HL-60/S4 (cell line): ENCODE results near the gene SEC22C.
"Not testable (repeated sequence)": the region's sequence is repeated elsewhere in the genome, so short reads cannot be mapped to it uniquely, and the experiment has no call there.

Experiments used
- in situ Hi-C: fragments of 300-500 bp; cut with MboI; formaldehyde crosslinking; loops from 2 replicates; pipeline ENCODE4 v1.14.3; 2022; ENCODE audit warnings: low sequenced_read_pairs

The SEC22C gene

GRCh38 chr3:42582474-42583070, 805 bp upstream of the SEC22C start:
- in situ Hi-C loops = loop anchor here (10.0 kb wide), 1 partner anchor 162 kb away; no protein-coding TSS in a partner anchor

DNA sequence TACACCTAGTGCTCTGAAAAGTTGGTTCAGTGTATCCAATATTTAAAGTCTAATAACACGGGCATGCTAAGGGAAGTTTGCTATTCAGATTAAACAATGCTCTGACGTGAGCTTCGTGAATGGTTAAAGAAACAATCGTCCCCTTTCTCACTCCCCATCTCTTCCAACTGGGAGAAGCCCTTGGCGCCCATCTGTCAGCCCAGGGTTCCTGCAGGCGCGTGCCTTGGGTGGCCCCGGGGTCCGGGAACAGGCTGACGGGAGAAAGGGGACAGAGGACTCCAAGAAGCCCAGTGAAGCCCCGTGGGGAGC, 413 bp downstream of the SEC22C start:
- in situ Hi-C loops = loop anchor here (10.0 kb wide), 1 partner anchor 163 kb away; no protein-coding TSS in a partner anchor

GRCh38 chr3:42579346-42579745, 2.4 kb downstream of the SEC22C start:
- in situ Hi-C loops = not testable (repeated sequence)

DNA sequence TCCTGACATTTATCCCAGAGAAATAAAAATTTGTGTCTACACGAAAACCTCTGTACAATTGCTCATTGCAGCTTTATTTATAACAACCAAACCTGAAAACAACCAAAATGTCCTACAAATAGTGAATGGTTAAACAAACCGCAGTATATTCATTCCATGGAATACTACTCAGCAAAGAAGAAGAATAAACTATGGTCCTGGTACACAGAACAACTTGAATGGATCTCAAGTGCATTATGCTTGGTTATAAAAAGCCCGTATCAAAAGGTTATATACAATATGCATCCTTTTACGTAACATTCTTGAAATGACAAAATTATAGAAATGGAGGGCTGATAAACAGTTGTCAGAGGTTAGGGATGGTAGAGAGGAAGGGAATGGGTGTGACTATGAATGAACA, 3.7 kb downstream of the SEC22C start:
- in situ Hi-C loops = no loop called here

GRCh38 chr3:42575137-42575741, 6.5 kb downstream of the SEC22C start:
- in situ Hi-C loops = no loop called here

DNA sequence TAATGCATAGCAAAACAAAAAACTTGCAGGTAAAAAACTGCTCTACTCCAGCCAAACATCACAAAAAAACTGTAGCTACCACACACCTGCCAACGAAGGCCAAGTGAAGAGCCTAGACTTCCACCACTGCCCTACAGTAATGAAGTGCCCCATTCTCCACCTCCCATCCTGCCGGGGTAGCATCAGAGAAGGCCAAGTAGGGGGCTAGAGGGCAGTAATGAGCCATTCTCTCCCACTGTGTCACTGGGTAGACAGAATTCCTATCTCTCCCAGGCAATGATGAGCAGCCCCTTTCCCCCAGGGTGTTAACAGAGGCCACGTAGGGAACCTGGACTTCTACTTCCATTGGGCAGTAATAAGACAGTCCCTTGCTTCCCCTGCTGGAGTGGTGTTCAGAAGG, 9.5 kb downstream of the SEC22C start:
- in situ Hi-C loops = no loop called here

GRCh38 chr3:42569593-42570142, 12.1 kb downstream of the SEC22C start:
- in situ Hi-C loops = no loop called here

DNA sequence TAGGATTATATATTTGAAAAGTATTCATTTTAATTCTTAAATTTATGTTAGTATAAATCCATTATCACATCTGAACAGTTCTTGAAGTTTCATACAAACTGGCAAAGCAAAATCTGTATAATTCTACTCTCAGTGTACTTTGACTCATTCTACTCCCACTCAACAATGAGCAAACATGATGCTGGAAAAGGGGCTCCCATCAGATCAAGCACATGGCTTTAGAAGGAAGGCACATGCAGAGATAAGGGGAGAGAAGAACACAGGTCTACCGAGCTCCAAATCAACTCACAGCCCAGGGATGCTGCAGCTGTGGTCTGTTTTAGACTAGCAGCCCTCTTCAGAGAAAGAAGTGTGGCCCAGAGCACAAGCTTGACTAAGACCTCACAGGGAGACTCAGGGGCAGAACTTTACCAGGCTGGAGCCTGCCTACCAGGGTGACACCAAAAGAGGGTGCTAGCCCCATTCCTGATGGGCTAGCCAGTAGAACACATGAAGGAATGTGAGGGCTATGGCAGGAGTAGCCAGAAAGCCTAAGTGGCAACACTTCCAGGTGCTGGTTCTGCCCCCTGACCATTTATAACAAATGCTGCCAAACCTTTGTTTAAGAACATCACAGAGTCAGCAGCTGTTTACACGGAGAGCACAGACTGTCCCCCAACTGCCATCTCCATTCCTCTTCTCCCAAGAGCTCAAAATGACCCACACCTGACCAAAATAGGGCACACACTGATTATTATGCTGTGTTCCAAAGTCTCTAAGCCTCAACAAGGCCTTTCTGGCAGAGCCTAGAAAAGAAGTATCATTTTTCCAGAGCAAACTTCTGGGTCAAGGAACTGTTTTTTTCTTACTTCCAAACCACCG, 19.5 kb downstream of the SEC22C start:
- in situ Hi-C loops = no loop called here

DNA sequence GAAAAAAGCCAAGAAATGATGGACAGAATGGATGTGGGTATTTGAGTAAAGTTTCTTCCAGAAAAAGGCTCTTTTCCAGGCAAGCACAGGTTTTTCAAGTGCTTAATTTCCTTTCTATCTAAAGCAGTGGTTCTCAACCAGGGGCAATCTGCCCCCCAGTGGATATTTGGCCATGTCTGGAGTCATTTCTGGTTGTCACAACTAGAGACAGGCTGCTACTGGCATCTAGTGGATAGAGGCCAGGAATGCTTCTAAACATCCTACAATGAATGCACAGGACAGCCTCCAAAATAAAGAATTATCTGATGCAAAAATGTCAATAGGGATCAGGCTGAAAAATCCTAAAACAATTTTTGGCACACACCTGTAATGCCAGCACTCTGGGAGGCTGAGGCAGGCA, 23.9 kb downstream of the SEC22C start:
- in situ Hi-C loops = no loop called here

GRCh38 chr3:42556817-42557216, 24.9 kb downstream of the SEC22C start:
- in situ Hi-C loops = not testable (repeated sequence)

GRCh38 chr3:42556089-42556632, 25.6 kb downstream of the SEC22C start:
- in situ Hi-C loops = no loop called here

DNA sequence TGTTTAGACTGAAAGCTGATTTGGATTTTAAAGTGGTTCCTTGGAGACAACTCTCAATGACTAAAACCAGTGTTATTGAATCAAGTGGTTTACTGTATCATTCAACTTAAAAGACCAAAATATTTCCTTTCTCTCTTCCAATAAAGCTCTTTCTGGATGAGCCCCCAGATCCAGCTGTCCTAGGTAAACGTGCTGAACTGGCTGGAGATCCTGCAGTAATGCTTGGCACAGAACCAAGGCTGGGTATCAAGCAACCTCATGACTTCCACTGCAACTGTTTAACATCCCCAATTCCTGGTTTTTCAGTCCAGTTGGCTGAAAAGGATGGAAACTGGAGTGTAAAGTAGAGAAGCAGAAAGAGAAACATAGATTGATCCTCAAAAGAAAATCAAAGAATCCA, 28.9 kb downstream of the SEC22C start:
- in situ Hi-C loops = no loop called here

DNA sequence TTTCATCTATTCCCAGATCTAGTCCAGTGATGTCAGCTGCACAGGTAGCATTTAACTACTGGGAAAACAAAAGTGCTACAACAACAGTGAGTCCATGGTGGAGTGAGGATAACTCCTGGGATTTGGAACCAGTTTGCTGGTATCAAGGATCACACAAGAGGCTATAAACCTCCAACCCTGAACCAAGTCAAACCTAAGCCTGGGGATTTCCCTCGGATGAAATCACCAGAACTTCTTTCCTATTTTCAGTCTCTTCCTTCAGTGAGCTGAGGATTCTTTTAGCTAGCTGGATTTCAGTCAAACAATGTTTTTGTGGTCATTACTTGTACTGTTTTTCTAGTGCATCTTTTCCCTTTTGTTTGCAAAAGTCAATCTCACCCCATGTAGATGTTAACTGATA, 31.5 kb downstream of the SEC22C start:
- in situ Hi-C loops = no loop called here

DNA sequence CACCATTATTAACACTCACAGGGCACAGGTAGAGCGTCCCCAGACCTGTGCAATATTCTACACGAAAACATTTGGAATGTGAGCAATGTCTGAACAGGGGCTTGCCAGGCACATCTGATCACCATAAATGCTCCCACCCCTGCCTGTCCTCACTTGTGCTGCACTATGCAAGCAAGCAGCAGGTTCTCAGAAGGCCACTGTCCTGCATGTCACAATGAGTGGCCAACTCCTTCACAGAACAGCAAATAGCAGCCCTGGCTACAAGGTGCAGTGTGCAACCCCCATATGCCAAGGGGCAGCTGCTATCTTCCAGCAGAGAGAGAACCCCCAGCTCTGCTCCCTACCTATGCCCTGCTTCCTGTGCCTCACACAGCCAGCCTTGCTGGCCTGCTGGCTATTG, 32.6 kb downstream of the SEC22C start:
- in situ Hi-C loops = loop anchor here (25.0 kb wide), 1 partner anchor 312 kb away; no protein-coding TSS in a partner anchor

DNA sequence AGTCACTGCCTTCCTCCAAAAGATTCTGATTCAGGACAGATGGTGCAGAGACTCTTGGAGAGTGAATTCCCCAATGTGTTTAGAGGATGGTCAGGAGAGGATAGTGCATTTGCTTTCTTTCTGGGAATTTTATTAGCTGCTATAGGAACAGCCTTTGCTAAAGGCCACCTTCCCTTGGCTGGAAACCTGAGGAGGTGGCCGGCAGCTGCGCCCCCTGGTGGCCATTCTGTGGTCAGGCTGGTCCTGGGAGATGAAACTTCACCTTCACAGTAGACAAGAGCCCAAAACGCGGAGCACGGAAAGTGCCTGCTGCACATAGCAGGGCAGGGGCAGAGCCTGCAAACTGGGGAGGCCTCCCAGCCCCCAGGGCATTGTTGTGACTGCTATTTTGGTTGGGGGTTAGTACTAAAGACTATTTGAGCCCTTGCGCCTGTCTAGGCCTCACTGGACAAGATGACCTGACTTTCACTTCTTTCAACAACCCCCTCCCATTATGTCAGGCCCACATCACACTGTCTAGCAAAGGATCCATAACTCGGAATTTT, 34.3 kb downstream of the SEC22C start:
- in situ Hi-C loops = loop anchor here (25.0 kb wide), 1 partner anchor 310 kb away; no protein-coding TSS in a partner anchor

- in situ Hi-C loops = loop anchor here (25.0 kb wide), 1 partner anchor 309 kb away; no protein-coding TSS in a partner anchor
Observed at GRCh38 chr3:42546691-42547213, 35.0 kb downstream of the SEC22C start.

GRCh38 chr3:42545284-42545900, 36.4 kb downstream of the SEC22C start:
- in situ Hi-C loops = loop anchor here (25.0 kb wide), 1 partner anchor 308 kb away; no protein-coding TSS in a partner anchor

GRCh38 chr3:42544492-42545283, 37.1 kb downstream of the SEC22C start:
- in situ Hi-C loops = loop anchor here (25.0 kb wide), 1 partner anchor 307 kb away; no protein-coding TSS in a partner anchor

DNA sequence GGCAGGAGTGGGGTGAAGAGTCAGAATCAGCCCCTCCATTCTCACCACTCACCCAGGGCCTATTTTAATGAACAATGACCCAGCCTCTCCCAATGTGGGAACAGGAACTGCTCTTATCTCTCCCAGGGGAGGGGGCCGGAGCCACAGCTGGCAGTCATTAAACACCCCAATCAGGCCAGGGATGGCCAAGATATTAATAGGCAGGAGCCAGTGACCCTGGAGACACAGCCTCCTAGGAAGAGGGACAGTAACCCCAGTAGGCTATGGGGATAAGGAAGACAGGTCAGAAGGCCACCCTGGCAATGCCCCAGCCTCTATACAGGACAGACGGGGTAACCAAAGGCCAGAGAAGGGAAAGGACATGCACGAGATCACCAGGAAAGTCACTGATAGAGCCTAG, 40.7 kb downstream of the SEC22C start:
- in situ Hi-C loops = loop anchor here (25.0 kb wide), 1 partner anchor 304 kb away; no protein-coding TSS in a partner anchor
